ENCODE data around the gene LYRM1.

- TF ChIP-seq POLR2A (IDR thresholded peaks at IDR 0.05) (no peak), CTCF (IDR thresholded peaks at IDR 0.05) (no peak)
Measured at GRCh38 chr16:20862162-20862960, 38.2 kb upstream of the LYRM1 start.

All from testis (tissue), 2 donors.